ENCODE data around the gene UBXN4. TPM values are rescaled to one million over a fixed set of nuclear protein-coding genes. Genes with fewer than 3 reads are reported as not detected.
"Not testable (repeated sequence)": the region's sequence is repeated elsewhere in the genome, so short reads cannot be mapped to it uniquely, and the experiment has no call there.

UBXN4 gene
- total and polyA plus RNA-seq, 2 of the 13 experiments (the other 11 are each of a cell fraction or from before 2014, with no cell fraction given), result 74.2 to 104 TPM

- H3K4me3 ChIP-seq (replicated peaks in 1 of 3; ENCODE audit: insufficient read depth in 1 of 3, low read depth in 2 of 3, low read length in 3 of 3); CTCF ChIA-PET (ENCODE audit: low intra/inter-chr PET ratio, low total read pairs); H3K4me2 ChIP-seq (ENCODE audit: low read depth, low read length); H3K27ac ChIP-seq (ENCODE audit: extremely low read length, insufficient read depth, low read length); DNase-seq (ENCODE audit: low spot score); H3K4me1 ChIP-seq (ENCODE audit: insufficient read depth, low read length); BruUV-seq (replicated peaks); FAIRE-seq; H3K27me3 ChIP-seq (ENCODE audit: control insufficient read depth in 1 of 2, insufficient read depth in 2 of 2, low read length in 2 of 2); H4K20me1 ChIP-seq (ENCODE audit: insufficient read depth, low read length); H3K9ac ChIP-seq (ENCODE audit: insufficient read depth, low read depth, low read length); H3K79me2 ChIP-seq (ENCODE audit: insufficient read depth, low read length); H3K9me3 ChIP-seq (ENCODE audit: low read length); H3K36me3 ChIP-seq (replicated peaks in 1 of 2; ENCODE audit: control insufficient read depth in 1 of 2, insufficient read depth in 2 of 2, low read length in 2 of 2); H2AFZ ChIP-seq (ENCODE audit: low read length); intact Hi-C loops (cut with micrococcal nuclease; ENCODE audit: unreplicated experiment); POLR2A ChIA-PET; ATAC-seq: not testable (repeated sequence)
- in situ Hi-C loops (cut with HindIII; ENCODE audit: extremely low pct_ligation_motif_present, low pct_unique_long_range_greater_than_20kb), result loop anchor here (5.0 kb wide), 1 partner anchor 702 kb away; no protein-coding TSS in a partner anchor
- WGBS (ENCODE audit: low lambda C conversion rate), result 96% methylated on average over 5 of the region's 5 CpGs
These were observed 37.6 kb upstream of the UBXN4 start for GRCh38 chr2:135704075-135704474.

- ChIA-PET CTCF (ENCODE audit: low intra/inter-chr PET ratio, low total read pairs) (interaction anchor here (0.8 kb wide), 1 partner anchor 719 kb away, joined by 3 read pairs; no protein-coding TSS in a partner anchor), POLR2A (no interaction called here)
- H3K9me3 ChIP-seq (ENCODE audit: low read length), result no peaks in the 10 kb centered on the region
- DNase-seq (ENCODE audit: low spot score) (no peak), ATAC-seq (no peak), FAIRE-seq (no peak)
- no peaks in the 10 kb centered on the region for H3K27me3 ChIP-seq (ENCODE audit: control insufficient read depth in 1 of 2, insufficient read depth in 2 of 2, low read length in 2 of 2)
- no peak overlapping the region for H3K9ac ChIP-seq (ENCODE audit: insufficient read depth, low read depth, low read length)
- intact Hi-C loops (cut with micrococcal nuclease; ENCODE audit: unreplicated experiment), result no loop called here
- H4K20me1 ChIP-seq (ENCODE audit: insufficient read depth, low read length), result no peaks in the 10 kb centered on the region
- no TSS peak for BruUV-seq (replicated peaks)
- H3K27ac ChIP-seq (ENCODE audit: extremely low read length, insufficient read depth, low read length), result no peak overlapping the region
- TF ChIP-seq FOSL2 (CRISPR knock-in tag; IDR thresholded peaks at IDR 0.05) (no peak), ZNF256 (CRISPR knock-in tag; conservative IDR thresholded peaks at IDR 0.05) (no peak), CEBPG (CRISPR knock-in tag; IDR thresholded peaks at IDR 0.05) (peak; percentile 48; the same call in 1 of the 2 replicates), ZSCAN25 (CRISPR knock-in tag; IDR thresholded peaks at IDR 0.05) (no peak), CEBPB (IDR thresholded peaks at IDR 0.05; ENCODE audit: borderline replicate concordance, low read depth, low read length) (peak; percentile 89), JUNB (CRISPR knock-in tag; IDR thresholded peaks at IDR 0.05; ENCODE audit: borderline replicate concordance) (no peak)
- no peak overlapping the region for H3K4me3 ChIP-seq (replicated peaks in 1 of 3; ENCODE audit: insufficient read depth in 1 of 3, low read depth in 2 of 3, low read length in 3 of 3)
- WGBS (ENCODE audit: low lambda C conversion rate), result 97% methylated on average over 4 of the region's 4 CpGs
- no peak overlapping the region for H3K4me2 ChIP-seq (ENCODE audit: low read depth, low read length)
- in situ Hi-C loops (cut with HindIII; ENCODE audit: extremely low pct_ligation_motif_present, low pct_unique_long_range_greater_than_20kb), result no loop called here
- no peak overlapping the region for H2AFZ ChIP-seq (ENCODE audit: low read length)
- H3K79me2 ChIP-seq (ENCODE audit: insufficient read depth, low read length), result no peaks in the 10 kb centered on the region
- H3K4me1 ChIP-seq (ENCODE audit: insufficient read depth, low read length), result no peaks in the 10 kb centered on the region
- peaks cover 2 to 15% of the 10 kb centered on the region in 2 experiments; a peak in 3 of 5 replicates for H3K36me3 ChIP-seq (replicated peaks in 1 of 2; ENCODE audit: control insufficient read depth in 1 of 2, insufficient read depth in 2 of 2, low read length in 2 of 2)
These were observed 33.5 kb upstream of the UBXN4 start for GRCh38 chr2:135708159-135708558.

All from HepG2 (cell line).